Measurements from ENCODE around the gene INSYN2B. TPM values are rescaled to one million over a fixed set of nuclear protein-coding genes. Genes with fewer than 3 reads are reported as not detected.

The INSYN2B gene
- total RNA-seq, 3 donors from 2014 or later (not counting 1 experiment from before 2014, with no cell fraction given): not detected

GRCh38 chr5:169861934-169862333 lies 118.4 kb downstream of the INSYN2B start:
- Mint-ChIP-seq H3K4me3 (no peak overlapping the region), H3K4me1 (peaks cover 64 to 71% of the 10 kb centered on the region in 2 donors), H3K27me3 (ENCODE audit: low read depth in 2 of 2) (no peaks in the 10 kb centered on the region), H3K27ac (peak overlapping the region; percentile 15 to 73), H3K9me3 (no peaks in the 10 kb centered on the region), H3K36me3 (no peaks in the 10 kb centered on the region)
- Histone ChIP-seq H3K36me3 (ENCODE audit: control insufficient read depth, insufficient read depth, low read length) (peaks cover 2% of the 10 kb centered on the region), H3K27me3 (ENCODE audit: control insufficient read depth, insufficient read depth, low read length) (no peaks in the 10 kb centered on the region), H3K4me3 (ENCODE audit: low read length) (no peak overlapping the region), H3K9me3 (ENCODE audit: control insufficient read depth, insufficient read depth, low read length) (no peaks in the 10 kb centered on the region), H3K27ac (ENCODE audit: low read length) (no peak overlapping the region), H3K4me1 (ENCODE audit: control insufficient read depth, insufficient read depth, low read length) (no peaks in the 10 kb centered on the region)
- ATAC-seq: no peak
- no peak for DNase-seq
- WGBS (ENCODE audit: insufficient coverage): 92% methylated on average over 2 of the region's 2 CpGs
- TF ChIP-seq, protein P1, sequence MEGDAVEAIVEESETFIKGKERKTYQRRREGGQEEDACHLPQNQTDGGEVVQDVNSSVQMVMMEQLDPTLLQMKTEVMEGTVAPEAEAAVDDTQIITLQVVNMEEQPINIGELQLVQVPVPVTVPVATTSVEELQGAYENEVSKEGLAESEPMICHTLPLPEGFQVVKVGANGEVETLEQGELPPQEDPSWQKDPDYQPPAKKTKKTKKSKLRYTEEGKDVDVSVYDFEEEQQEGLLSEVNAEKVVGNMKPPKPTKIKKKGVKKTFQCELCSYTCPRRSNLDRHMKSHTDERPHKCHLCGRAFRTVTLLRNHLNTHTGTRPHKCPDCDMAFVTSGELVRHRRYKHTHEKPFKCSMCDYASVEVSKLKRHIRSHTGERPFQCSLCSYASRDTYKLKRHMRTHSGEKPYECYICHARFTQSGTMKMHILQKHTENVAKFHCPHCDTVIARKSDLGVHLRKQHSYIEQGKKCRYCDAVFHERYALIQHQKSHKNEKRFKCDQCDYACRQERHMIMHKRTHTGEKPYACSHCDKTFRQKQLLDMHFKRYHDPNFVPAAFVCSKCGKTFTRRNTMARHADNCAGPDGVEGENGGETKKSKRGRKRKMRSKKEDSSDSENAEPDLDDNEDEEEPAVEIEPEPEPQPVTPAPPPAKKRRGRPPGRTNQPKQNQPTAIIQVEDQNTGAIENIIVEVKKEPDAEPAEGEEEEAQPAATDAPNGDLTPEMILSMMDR (IDR thresholded peaks at IDR 0.05): no peak
- intact Hi-C loops (cut with micrococcal nuclease): no loop called here

DNA sequence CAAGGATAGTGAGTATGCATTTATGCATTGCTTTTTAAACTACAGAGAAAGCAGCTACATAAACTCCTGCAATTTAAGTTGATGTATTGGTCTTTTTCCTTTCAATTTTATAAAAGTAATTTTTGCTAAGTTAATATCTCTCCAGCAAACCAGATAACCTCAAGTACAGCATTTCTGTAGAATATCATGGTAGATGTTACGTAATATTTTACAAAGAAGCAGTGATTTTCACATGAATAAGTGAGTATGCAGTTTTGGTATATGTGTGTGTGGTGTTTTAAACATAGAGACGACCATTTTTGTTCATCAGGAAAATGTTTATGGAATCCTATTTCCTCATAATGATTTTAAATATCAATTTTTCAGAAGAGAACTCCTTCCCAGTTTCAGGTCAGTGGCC lies 118.9 kb downstream of the INSYN2B start:
- no peaks in the 10 kb centered on the region for H3K9me3 Mint-ChIP-seq
- H3K27me3 Mint-ChIP-seq (ENCODE audit: low read depth in 2 of 2): no peaks in the 10 kb centered on the region
- no peak for ATAC-seq
- intact Hi-C loops (cut with micrococcal nuclease): no loop called here
- WGBS (ENCODE audit: insufficient coverage): no CpG with 5 or more reads among the region's 2 CpGs
- peak overlapping the region; percentile 15 to 73 for H3K27ac Mint-ChIP-seq
- Histone ChIP-seq H3K27me3 (ENCODE audit: control insufficient read depth, insufficient read depth, low read length) (no peaks in the 10 kb centered on the region), H3K27ac (ENCODE audit: low read length) (no peak overlapping the region), H3K4me1 (ENCODE audit: control insufficient read depth, insufficient read depth, low read length) (no peaks in the 10 kb centered on the region), H3K4me3 (ENCODE audit: low read length) (no peak overlapping the region), H3K9me3 (ENCODE audit: control insufficient read depth, insufficient read depth, low read length) (no peaks in the 10 kb centered on the region), H3K36me3 (ENCODE audit: control insufficient read depth, insufficient read depth, low read length) (peaks cover 2% of the 10 kb centered on the region)
- H3K4me3 Mint-ChIP-seq: no peak overlapping the region
- H3K4me1 Mint-ChIP-seq: peaks cover 66 to 69% of the 10 kb centered on the region in 2 donors
- no peaks in the 10 kb centered on the region for H3K36me3 Mint-ChIP-seq
- DNase-seq: no peak
- TF ChIP-seq, protein P1 (IDR thresholded peaks at IDR 0.05): no peak

DNA sequence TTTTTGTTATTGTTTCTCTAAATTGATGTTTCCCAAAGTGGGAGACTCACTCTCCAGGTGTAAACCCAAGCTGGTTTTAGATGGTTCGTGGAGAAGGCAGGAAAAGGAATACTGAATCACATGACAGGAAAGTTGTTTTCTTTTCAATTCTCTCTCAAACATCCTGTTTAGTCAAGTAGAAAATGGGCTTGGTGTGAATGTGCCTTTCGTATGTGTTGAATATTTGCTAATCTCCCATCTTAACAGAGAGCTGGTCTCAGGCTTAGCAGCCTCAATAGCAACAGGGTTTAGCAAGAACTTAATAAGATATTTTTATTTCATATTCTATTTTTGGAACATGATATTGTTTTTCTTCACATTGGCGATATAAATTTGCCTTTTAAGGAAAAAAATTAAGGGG lies 119.7 kb downstream of the INSYN2B start:
- peaks cover 2% of the 10 kb centered on the region for H3K36me3 ChIP-seq (ENCODE audit: control insufficient read depth, insufficient read depth, low read length)
- no peak for DNase-seq
- Mint-ChIP-seq H3K9me3 (no peaks in the 10 kb centered on the region), H3K36me3 (no peaks in the 10 kb centered on the region), H3K27me3 (ENCODE audit: low read depth in 2 of 2) (no peaks in the 10 kb centered on the region), H3K4me1 (peaks cover 68 to 72% of the 10 kb centered on the region in 2 donors), H3K27ac (peak overlapping the region; percentile 73 to 86), H3K4me3 (no peak overlapping the region)
- TF ChIP-seq, protein P1 (IDR thresholded peaks at IDR 0.05): no peak
- no peak overlapping the region for H3K4me3 ChIP-seq (ENCODE audit: low read length)
- peak in 2 of 3 donors; percentile 26 to 54 for ATAC-seq
- no peaks in the 10 kb centered on the region for H3K9me3 ChIP-seq (ENCODE audit: control insufficient read depth, insufficient read depth, low read length)
- H3K27ac ChIP-seq (ENCODE audit: low read length): no peak overlapping the region
- intact Hi-C loops (cut with micrococcal nuclease): no loop called here
- no peaks in the 10 kb centered on the region for H3K27me3 ChIP-seq (ENCODE audit: control insufficient read depth, insufficient read depth, low read length)
- WGBS (ENCODE audit: insufficient coverage): 61% methylated on average over 2 of the region's 3 CpGs
- H3K4me1 ChIP-seq (ENCODE audit: control insufficient read depth, insufficient read depth, low read length): no peaks in the 10 kb centered on the region

- TF ChIP-seq, protein P1 (IDR thresholded peaks at IDR 0.05): no peak
- H3K4me1 Mint-ChIP-seq: peaks cover 72 to 81% of the 10 kb centered on the region in 2 donors
- H3K4me3 ChIP-seq (ENCODE audit: low read length): no peak overlapping the region
- H3K4me3 Mint-ChIP-seq: no peak overlapping the region
- H3K27me3 Mint-ChIP-seq (ENCODE audit: low read depth in 2 of 2): no peaks in the 10 kb centered on the region
- intact Hi-C loops (cut with micrococcal nuclease): no loop called here
- DNase-seq (no peak), ATAC-seq (no peak)
- peaks cover 5% of the 10 kb centered on the region for H3K36me3 ChIP-seq (ENCODE audit: control insufficient read depth, insufficient read depth, low read length)
- H3K27ac Mint-ChIP-seq: peak overlapping the region in 1 of 2 donors; percentile 53
- H3K27me3 ChIP-seq (ENCODE audit: control insufficient read depth, insufficient read depth, low read length): no peaks in the 10 kb centered on the region
- H3K27ac ChIP-seq (ENCODE audit: low read length): no peak overlapping the region
- 85% methylated on average over 2 of the region's 2 CpGs for WGBS (ENCODE audit: insufficient coverage)
- H3K9me3 ChIP-seq (ENCODE audit: control insufficient read depth, insufficient read depth, low read length): no peaks in the 10 kb centered on the region
- no peaks in the 10 kb centered on the region for H3K9me3 Mint-ChIP-seq
- H3K4me1 ChIP-seq (ENCODE audit: control insufficient read depth, insufficient read depth, low read length): no peaks in the 10 kb centered on the region
- no peaks in the 10 kb centered on the region for H3K36me3 Mint-ChIP-seq
Measured at GRCh38 chr5:169856571-169856970, 123.7 kb downstream of the INSYN2B start.

Data from natural killer cell (primary cell).